ENCODE data around the gene CCDC73. TPM values are rescaled to one million over a fixed set of nuclear protein-coding genes. Genes with fewer than 3 reads are reported as not detected.

The CCDC73 gene
- total and polyA plus RNA-seq, 2 donors from 2014 or later, result 0.25 to 0.47 TPM

- TF ChIP-seq CTCF (IDR thresholded peaks at IDR 0.05; ENCODE audit: borderline replicate concordance, extremely low read depth, insufficient read depth), result no peak
These were observed 2.1 kb downstream of the CCDC73 start for GRCh38 chr11:32792111-32792947.

GRCh38 chr11:32790916-32791315 lies 3.5 kb downstream of the CCDC73 start:
- Histone ChIP-seq H3K27me3 (ENCODE audit: control insufficient read depth, insufficient read depth, low read length) (no peaks in the 10 kb centered on the region), H3K27ac (ENCODE audit: low read depth in 2 of 2, low read length in 2 of 2) (no peak overlapping the region), H3K4me1 (ENCODE audit: control insufficient read depth in 2 of 3, insufficient read depth in 2 of 3, low read depth in 1 of 3, low read length in 3 of 3) (no peaks in the 10 kb centered on the region), H3K9ac (ENCODE audit: low read length in 3 of 3) (no peak overlapping the region), H3K4me3 (ENCODE audit: low read length in 3 of 3) (no peak overlapping the region), H3K36me3 (ENCODE audit: control insufficient read depth in 2 of 3, insufficient read depth in 3 of 3, low read length in 3 of 3) (no peaks in the 10 kb centered on the region), H3K9me3 (ENCODE audit: control insufficient read depth in 2 of 3, insufficient read depth in 1 of 3, low read length in 3 of 3) (no peaks in the 10 kb centered on the region)
- intact Hi-C loops (cut with DNase I), result loop anchor here (10.0 kb wide), 1 partner anchor 466 kb away; no protein-coding TSS in a partner anchor
- FAIRE-seq (no peak), DNase-seq (no peak)
- no peak for TF ChIP-seq CTCF (IDR thresholded peaks at IDR 0.05; ENCODE audit: borderline replicate concordance, extremely low read depth, insufficient read depth)

More at GRCh38 chr11:32792111-32792947, 2.1 kb downstream of the CCDC73 start:
- no peak overlapping the region for H3K27ac ChIP-seq (ENCODE audit: low read depth in 2 of 2, low read length in 2 of 2)
- DNase-seq (no peak), FAIRE-seq (no peak)
- no peak overlapping the region for H3K9ac ChIP-seq (ENCODE audit: low read length in 3 of 3)
- no peaks in the 10 kb centered on the region for H3K9me3 ChIP-seq (ENCODE audit: control insufficient read depth in 2 of 3, insufficient read depth in 1 of 3, low read length in 3 of 3)
- intact Hi-C loops (cut with DNase I), result loop anchor here (10.0 kb wide), 1 partner anchor 468 kb away; no protein-coding TSS in a partner anchor
- no peaks in the 10 kb centered on the region for H3K27me3 ChIP-seq (ENCODE audit: control insufficient read depth, insufficient read depth, low read length)
- H3K4me3 ChIP-seq (ENCODE audit: low read length in 3 of 3), result peak overlapping the region in 2 of 3 donors; percentile 48 to 65
- H3K36me3 ChIP-seq (ENCODE audit: control insufficient read depth in 2 of 3, insufficient read depth in 3 of 3, low read length in 3 of 3), result no peaks in the 10 kb centered on the region
- H3K4me1 ChIP-seq (ENCODE audit: control insufficient read depth in 2 of 3, insufficient read depth in 2 of 3, low read depth in 1 of 3, low read length in 3 of 3), result no peaks in the 10 kb centered on the region

- no peak overlapping the region for H3K4me3 ChIP-seq (ENCODE audit: low read length in 3 of 3)
- intact Hi-C loops (cut with DNase I), result no loop called here
- H3K27ac ChIP-seq (ENCODE audit: low read depth in 2 of 2, low read length in 2 of 2), result no peak overlapping the region
- no peaks in the 10 kb centered on the region for H3K4me1 ChIP-seq (ENCODE audit: control insufficient read depth in 2 of 3, insufficient read depth in 2 of 3, low read depth in 1 of 3, low read length in 3 of 3)
- no peaks in the 10 kb centered on the region for H3K9me3 ChIP-seq (ENCODE audit: control insufficient read depth in 2 of 3, insufficient read depth in 1 of 3, low read length in 3 of 3)
- FAIRE-seq (no peak), DNase-seq (no peak)
- TF ChIP-seq CTCF (IDR thresholded peaks at IDR 0.05; ENCODE audit: borderline replicate concordance, extremely low read depth, insufficient read depth), result no peak
- H3K27me3 ChIP-seq (ENCODE audit: control insufficient read depth, insufficient read depth, low read length), result no peaks in the 10 kb centered on the region
- no peaks in the 10 kb centered on the region for H3K36me3 ChIP-seq (ENCODE audit: control insufficient read depth in 2 of 3, insufficient read depth in 3 of 3, low read length in 3 of 3)
- H3K9ac ChIP-seq (ENCODE audit: low read length in 3 of 3), result no peak overlapping the region
These were observed 7.7 kb downstream of the CCDC73 start for GRCh38 chr11:32786811-32787210.

Data from kidney (tissue), 14 donors.